Measurements from ENCODE around the gene RABGAP1L. TPM values are rescaled to one million over a fixed set of nuclear protein-coding genes. Genes with fewer than 3 reads are reported as not detected.

Gene RABGAP1L
- total and polyA plus RNA-seq, 2 of the 4 experiments (the other 2 are of a cell fraction) = 7.9 to 26.7 TPM

GRCh38 chr1:174198202-174198601 lies 38.9 kb downstream of the RABGAP1L start:
- Histone ChIP-seq H4K91ac (ENCODE audit: insufficient read depth, low read depth, low read length) (no peak overlapping the region), H3K4me3 (ENCODE audit: insufficient read depth, low read depth, low read length) (no peak overlapping the region), H3K4me1 (ENCODE audit: control insufficient read depth, insufficient read depth, low read length) (no peaks in the 10 kb centered on the region), H3K27ac (ENCODE audit: insufficient read depth, low read length) (no peak overlapping the region), H3K14ac (replicated peaks; ENCODE audit: low read depth, low read length) (no peak overlapping the region), H3K36me3 (ENCODE audit: control insufficient read depth, insufficient read depth, low read length) (no peaks in the 10 kb centered on the region), H2BK120ac (ENCODE audit: low read depth, low read length) (no peak overlapping the region), H3K9me1 (ENCODE audit: insufficient read depth, low read length) (peaks cover 5% of the 10 kb centered on the region; the same call in 1 of the 2 replicates), H2BK20ac (ENCODE audit: low read depth, low read length) (no peak overlapping the region), H4K8ac (ENCODE audit: low read depth in 2 of 2, low read length in 2 of 2) (no peak overlapping the region), H3K27me3 (ENCODE audit: control insufficient read depth, insufficient read depth, low read length) (no peaks in the 10 kb centered on the region), H3K23ac (ENCODE audit: low read depth, low read length) (no peak overlapping the region), H3K18ac (ENCODE audit: low read depth, low read length) (no peak overlapping the region), H3K79me1 (ENCODE audit: low read depth in 1 of 2, low read length in 2 of 2) (peaks cover 0 to 3% of the 10 kb centered on the region in 2 experiments; a peak in 1 of 4 replicates), H2AK9ac (replicated peaks; ENCODE audit: low read depth, low read length, poor library complexity) (no peak overlapping the region), H4K5ac (ENCODE audit: low read depth, low read length) (no peak overlapping the region), H3K4ac (ENCODE audit: low read depth, low read length) (no peak overlapping the region), H2BK15ac (ENCODE audit: low read depth, low read length) (no peak overlapping the region), H4K20me1 (ENCODE audit: insufficient read depth, low read length) (no peaks in the 10 kb centered on the region), H2AK5ac (ENCODE audit: low read depth, low read length) (no peak overlapping the region), H3K4me2 (ENCODE audit: low read depth, low read length) (no peak overlapping the region), H3K56ac (ENCODE audit: extremely low read depth, insufficient read depth, low read length) (no peak overlapping the region), H2BK5ac (ENCODE audit: low read depth, low read length, poor library complexity, severe bottlenecking) (no peak overlapping the region), H2AFZ (replicated peaks; ENCODE audit: low read length, poor library complexity) (no peak overlapping the region), H3K9ac (ENCODE audit: low read depth, low read length) (no peak overlapping the region), H3K9me3 (ENCODE audit: control insufficient read depth, insufficient read depth, low read length) (no peaks in the 10 kb centered on the region)
- dilution Hi-C loops (cut with HindIII; ENCODE audit: low sequenced_read_pairs, unreplicated experiment) (no loop called here), intact Hi-C loops (cut with micrococcal nuclease) (no loop called here), in situ Hi-C loops (cut with MboI; ENCODE audit: low sequenced_read_pairs) (no loop called here)
- ChIA-PET POLR2A (ENCODE audit: unreplicated experiment) (no interaction called here), CTCF (no interaction called here)
- no TSS peak for BruUV-seq (replicated peaks)
- TF ChIP-seq CEBPB (IDR thresholded peaks at IDR 0.05; ENCODE audit: low read depth, low read length) (no peak), RFX5 (IDR thresholded peaks at IDR 0.05; ENCODE audit: low read depth, low read length) (no peak), MAFK (IDR thresholded peaks at IDR 0.05; ENCODE audit: low read depth, low read length) (no peak), ELK1 (IDR thresholded peaks at IDR 0.05; ENCODE audit: borderline replicate concordance, low read depth, low read length) (no peak), BHLHE40 (IDR thresholded peaks at IDR 0.05; ENCODE audit: low read depth, low read length) (no peak), MAZ (IDR thresholded peaks at IDR 0.05; ENCODE audit: borderline replicate concordance, low read depth, low read length) (no peak), NFE2L2 (IDR thresholded peaks at IDR 0.05; ENCODE audit: low read depth, low read length) (peak; percentile 58; the same call in 1 of the 2 replicates), RCOR1 (IDR thresholded peaks at IDR 0.05; ENCODE audit: insufficient replicate concordance, low read length) (no peak), CTCF (conservative IDR thresholded peaks at IDR 0.05; ENCODE audit: low read depth, low read length) (no peak)
- no peak for ATAC-seq (ENCODE audit: low read depth)
- no peak for DNase-seq
